ENCODE measurements around the gene ADO. TPM values are rescaled to one million over a fixed set of nuclear protein-coding genes. Genes with fewer than 3 reads are reported as not detected.

ADO gene
- total RNA-seq, 2 donors from 2014 or later: 27.1 to 30.1 TPM

- H3K9me3 ChIP-seq (ENCODE audit: control insufficient read depth, low read length): no peaks in the 10 kb centered on the region
- no peak overlapping the region for H3K4me3 ChIP-seq (ENCODE audit: low read length)
- H3K4me3 Mint-ChIP-seq: no peak overlapping the region
Measured at GRCh38 chr10:62819141-62819920, 14.8 kb downstream of the ADO start.

GRCh38 chr10:62820586-62820985 is 16.1 kb downstream of the ADO start:
- H3K27me3 Mint-ChIP-seq (ENCODE audit: insufficient read depth): peaks cover 66% of the 10 kb centered on the region
- H3K4me3 ChIP-seq (ENCODE audit: low read length): no peak overlapping the region
- H3K9me3 ChIP-seq (ENCODE audit: control insufficient read depth, low read length): no peaks in the 10 kb centered on the region
- peaks cover 14% of the 10 kb centered on the region for H3K4me1 Mint-ChIP-seq
- no peaks in the 10 kb centered on the region for H3K36me3 Mint-ChIP-seq (ENCODE audit: low read depth)
- H3K27me3 ChIP-seq (ENCODE audit: control insufficient read depth, insufficient read depth, low read length, poor library complexity, severe bottlenecking): peaks cover 68% of the 10 kb centered on the region
- no peak overlapping the region for H3K27ac ChIP-seq (ENCODE audit: low read depth, low read length)
- no peak overlapping the region for H3K4me3 Mint-ChIP-seq
- DNase-seq: no peak
- H3K4me1 ChIP-seq (ENCODE audit: control insufficient read depth, insufficient read depth, low read length): no peaks in the 10 kb centered on the region
- no peaks in the 10 kb centered on the region for H3K36me3 ChIP-seq (ENCODE audit: control insufficient read depth, insufficient read depth, low read length)
- WGBS, 2 experiments (ENCODE audit: insufficient coverage in 1 of 2, insufficient read length in 1 of 2): 80 to 88% methylated on average over 4 to 5 of the region's 5 CpGs
- no peak overlapping the region for H3K27ac Mint-ChIP-seq
- peaks cover 7% of the 10 kb centered on the region for H3K9me3 Mint-ChIP-seq
- H3K9ac ChIP-seq (ENCODE audit: extremely low read depth, low read length, poor library complexity, severe bottlenecking): no peak overlapping the region
- no peak for TF ChIP-seq CTCF (conservative IDR thresholded peaks at IDR 0.05)

More at GRCh38 chr10:62819141-62819920, 14.8 kb downstream of the ADO start:
- Histone ChIP-seq H3K27ac (ENCODE audit: low read depth, low read length) (no peak overlapping the region), H3K9ac (ENCODE audit: extremely low read depth, low read length, poor library complexity, severe bottlenecking) (no peak overlapping the region), H3K4me1 (ENCODE audit: control insufficient read depth, insufficient read depth, low read length) (no peaks in the 10 kb centered on the region), H3K36me3 (ENCODE audit: control insufficient read depth, insufficient read depth, low read length) (no peaks in the 10 kb centered on the region), H3K27me3 (ENCODE audit: control insufficient read depth, insufficient read depth, low read length, poor library complexity, severe bottlenecking) (peaks cover 80% of the 10 kb centered on the region)
- TF ChIP-seq CTCF (conservative IDR thresholded peaks at IDR 0.05): no peak
- Mint-ChIP-seq H3K9me3 (peaks cover 7% of the 10 kb centered on the region), H3K27me3 (ENCODE audit: insufficient read depth) (peaks cover 78% of the 10 kb centered on the region), H3K4me1 (peaks cover 15% of the 10 kb centered on the region), H3K36me3 (ENCODE audit: low read depth) (no peaks in the 10 kb centered on the region), H3K27ac (no peak overlapping the region)
- DNase-seq: no peak
- 71 to 77% methylated on average over 15 to 19 of the region's 19 CpGs for WGBS, 2 experiments (ENCODE audit: insufficient coverage in 1 of 2, insufficient read length in 1 of 2)

- H3K9me3 Mint-ChIP-seq: no peaks in the 10 kb centered on the region
- no peaks in the 10 kb centered on the region for H3K9me3 ChIP-seq (ENCODE audit: control insufficient read depth, low read length)
Measured at GRCh38 chr10:62826273-62826672, 21.8 kb downstream of the ADO start.

More at GRCh38 chr10:62826273-62826672, 21.8 kb downstream of the ADO start:
- Mint-ChIP-seq H3K4me1 (no peaks in the 10 kb centered on the region), H3K36me3 (ENCODE audit: low read depth) (no peaks in the 10 kb centered on the region), H3K27ac (no peak overlapping the region), H3K27me3 (ENCODE audit: insufficient read depth) (peaks cover 13% of the 10 kb centered on the region), H3K4me3 (no peak overlapping the region)
- Histone ChIP-seq H3K27ac (ENCODE audit: low read depth, low read length) (no peak overlapping the region), H3K4me3 (ENCODE audit: low read length) (no peak overlapping the region), H3K4me1 (ENCODE audit: control insufficient read depth, insufficient read depth, low read length) (no peaks in the 10 kb centered on the region), H3K27me3 (ENCODE audit: control insufficient read depth, insufficient read depth, low read length, poor library complexity, severe bottlenecking) (peaks cover 15% of the 10 kb centered on the region), H3K36me3 (ENCODE audit: control insufficient read depth, insufficient read depth, low read length) (no peaks in the 10 kb centered on the region), H3K9ac (ENCODE audit: extremely low read depth, low read length, poor library complexity, severe bottlenecking) (no peak overlapping the region)
- no peak for TF ChIP-seq CTCF (conservative IDR thresholded peaks at IDR 0.05)
- DNase-seq: no peak
- WGBS, 2 experiments (ENCODE audit: insufficient coverage in 1 of 2, insufficient read length in 1 of 2): 79 to 83% methylated on average over 1 of the region's 1 CpG
